B cell (primary cell): ENCODE measurements around the gene ACCS. TPM values are rescaled to one million over a fixed set of nuclear protein-coding genes. Genes with fewer than 3 reads are reported as not detected.
A peak's percentile ranks its signal among the peaks of the same experiment; 100 is the strongest.

ENCODE experiments used
- ATAC-seq: fragments of 200-7000 bp; cut with Tn5 transposase; one replicate; pipeline ENCODE4 v1.10.0; 2021; ENCODE audit warnings: low read depth, mild to moderate bottlenecking, moderate number of reproducible peaks, moderate library complexity
- CTCF ChIA-PET: fragments of 350-600 bp; sonication (Branson Sonifier 250); formaldehyde crosslinking; loops from one replicate; lab custom pipeline; 2021; ENCODE audit warnings: antibody characterized with exemption, inconsistent platforms; lab: Charles Lee
- POLR2A ChIA-PET: fragments of 350-600 bp; sonication (Branson Sonifier 250); formaldehyde crosslinking; loops from one replicate; lab custom pipeline; 2021; ENCODE audit warnings: antibody characterized with exemption; lab: Charles Lee
- DNase-seq: peaks from one replicate; pipeline ENCODE4 v3.0.0; 2013
- H2AFZ ChIP-seq: 2 replicates; pipeline ENCODE4 v1.6.1; 2012; ENCODE audit warnings: mild to moderate bottlenecking, low read depth, low read length; ENCODE audit not compliant: insufficient read depth, poor library complexity, severe bottlenecking
- H3K27ac ChIP-seq, 2 donors: 1 replicate in 1 of 2; 2 replicates in 1 of 2; pipeline ENCODE4 v1.5.1; 2012 to 2013; ENCODE audit warnings: low read length in 2 of 2, mild to moderate bottlenecking in 2 of 2, moderate library complexity in 1 of 2
- H3K27me3 ChIP-seq, 4 experiments: fragments of 200-600 bp in 1 of 4; sonication (generic) in 1 of 4; replicated peaks in 1 of 4; 1 replicate in 2 of 4; 2 replicates in 2 of 4; pipeline versions ENCODE4 v1.6.1 to v1.7.0; 2013 to 2016; ENCODE audit warnings: low read length in 3 of 4, mild to moderate bottlenecking in 2 of 4, mixed read lengths in 1 of 4, moderate library complexity in 1 of 4; ENCODE audit not compliant: insufficient read depth in 4 of 4, control insufficient read depth in 3 of 4; ENCODE audit errors: control extremely low read depth in 1 of 4
- H3K36me3 ChIP-seq, 2 experiments: replicated peaks in 1 of 2; 1 replicate in 1 of 2; 2 replicates in 1 of 2; pipeline versions ENCODE4 v1.6.1 to v1.7.1; 2013; ENCODE audit warnings: low read length in 1 of 2; ENCODE audit not compliant: insufficient read depth in 2 of 2, control insufficient read depth in 1 of 2; ENCODE audit errors: control extremely low read depth in 1 of 2, extremely low read depth in 1 of 2
- H3K4me1 ChIP-seq, 2 donors: fragments of 200-600 bp in 1 of 2; sonication (generic) in 1 of 2; 1 replicate in 1 of 2; 2 replicates in 1 of 2; pipeline versions ENCODE4 v1.5.1 to v1.6.1; 2013 to 2017; ENCODE audit warnings: low read length in 2 of 2; ENCODE audit not compliant: control insufficient read depth in 2 of 2, insufficient read depth in 2 of 2
- H3K4me2 ChIP-seq: replicated peaks from 2 replicates; pipeline ENCODE3; 2012; ENCODE audit warnings: mild to moderate bottlenecking, low read depth, low read length; ENCODE audit not compliant: poor library complexity, severe bottlenecking
- H3K4me3 ChIP-seq, 5 experiments: fragments of 200-600 bp in 1 of 5; sonication (generic) in 1 of 5; 1 replicate in 3 of 5; 2 replicates in 2 of 5; pipeline versions ENCODE4 v1.5.1 to v1.7.0; 2011 to 2016; ENCODE audit warnings: low read length in 4 of 5, mild to moderate bottlenecking in 4 of 5, low read depth in 2 of 5, control low read depth in 1 of 5, moderate library complexity in 1 of 5; ENCODE audit not compliant: insufficient read depth in 1 of 5; ENCODE audit errors: control extremely low read depth in 1 of 5, extremely low read depth in 1 of 5
- H3K79me2 ChIP-seq: fragments of 200-600 bp; sonication (generic); one replicate; pipeline ENCODE4 v1.6.0; 2016; ENCODE audit warnings: low read length; ENCODE audit not compliant: control insufficient read depth, insufficient read depth
- H3K9ac ChIP-seq: fragments of 200-600 bp; sonication (generic); 2 replicates; pipeline ENCODE4 v1.6.1; 2017; ENCODE audit warnings: mild to moderate bottlenecking, low read length, moderate library complexity
- H3K9me3 ChIP-seq, 3 donors: one replicate each; pipeline versions ENCODE4 v1.6.1 to v1.7.1; 2013; ENCODE audit warnings: low read length in 2 of 3; ENCODE audit not compliant: control insufficient read depth in 2 of 3, insufficient read depth in 1 of 3; ENCODE audit errors: control extremely low read depth in 1 of 3
- H4K20me1 ChIP-seq: 2 replicates; pipeline ENCODE4 v1.6.0; 2012; ENCODE audit warnings: mild to moderate bottlenecking, low read length; ENCODE audit not compliant: insufficient read depth, control insufficient read depth, poor library complexity, severe bottlenecking
- H3K27ac Mint-ChIP-seq: one replicate; pipeline ENCODE4 v1.8.0; 2021; ENCODE audit warnings: mixed read lengths
- H3K27me3 Mint-ChIP-seq: one replicate; pipeline ENCODE4 v1.8.0; 2021; ENCODE audit warnings: mixed read lengths
- H3K4me1 Mint-ChIP-seq: one replicate; pipeline ENCODE4 v1.8.0; 2021; ENCODE audit warnings: mixed read lengths
- H3K4me3 Mint-ChIP-seq: one replicate; pipeline ENCODE4 v1.8.0; 2021; ENCODE audit warnings: mixed read lengths
- H3K9me3 Mint-ChIP-seq: one replicate; pipeline ENCODE4 v1.8.0; 2022; ENCODE audit warnings: mixed read lengths; ENCODE audit not compliant: insufficient read depth
- CTCF ChIP-seq: fragments of 200-600 bp; IDR thresholded peaks from one replicate; pipeline ENCODE4 v1.8.0; 2022; ENCODE audit warnings: antibody characterized with exemption, mild to moderate bottlenecking
- EZH2 ChIP-seq: IDR thresholded peaks from 2 replicates; pipeline ENCODE4 v1.6.1; 2012; ENCODE audit warnings: borderline replicate concordance, low read depth, mild to moderate bottlenecking, moderate library complexity, low read length; ENCODE audit not compliant: insufficient read depth, poor library complexity, severe bottlenecking
- WGBS: methylation state at CpG from one replicate; pipeline ENCODE4 v1.1.5; 2013; ENCODE audit warnings: missing lambda C conversion rate; ENCODE audit not compliant: insufficient coverage; 5-methylcytosine and 5-hydroxymethylcytosine counted together
- intact Hi-C: fragments of 100-400 bp; cut with micrococcal nuclease; formaldehyde crosslinking; loops from one replicate; pipeline ENCODE4 v1.10.0; 2022
- polyA plus RNA-seq: library from polyadenylated mRNA; depleted of rRNA; stranded (reverse); fragments of >200 nt; gene quantifications from 2 replicates; pipeline ENCODE4 v1.2.3, GENCODE V29; 2012
- total RNA-seq, 2 donors: library from RNA; stranded (reverse); fragments of 120-200 nt in 1 of 2; gene quantifications; 1 replicate in 1 of 2; 2 replicates in 1 of 2; pipeline versions ENCODE4 v1.2.3 to v1.2.4, GENCODE V29; 2013 to 2022

ACCS gene
- total and polyA plus RNA-seq, 2 donors (not counting 1 experiment from before 2014, with no cell fraction given) = 59.5 to 63.2 TPM

GRCh38 chr11:44065161-44065661, 859 bp upstream of the ACCS start:
- Mint-ChIP-seq H3K4me3 (peak overlapping the region; percentile 97), H3K9me3 (no peaks in the 10 kb centered on the region), H3K4me1 (peaks cover 22% of the 10 kb centered on the region), H3K27me3 (no peaks in the 10 kb centered on the region), H3K27ac (peak overlapping the region; percentile 32)
- ChIA-PET POLR2A (no interaction called here), CTCF (no interaction called here)
- H3K4me1 ChIP-seq = peaks cover 6 to 18% of the 10 kb centered on the region in 2 donors
- H3K4me3 ChIP-seq = peak overlapping the region; percentile 32 to 85 (median 81)
- no peak for DNase-seq
- no peaks in the 10 kb centered on the region for H3K79me2 ChIP-seq
- H3K27me3 ChIP-seq = no peaks in the 10 kb centered on the region
- peak overlapping the region; percentile 93 for H2AFZ ChIP-seq
- 78% methylated on average over 3 of the region's 4 CpGs for WGBS
- no peaks in the 10 kb centered on the region for H3K9me3 ChIP-seq
- H3K27ac ChIP-seq = peak overlapping the region; percentile 71 to 77
- TF ChIP-seq CTCF (no peak), EZH2 (no peak)
- H4K20me1 ChIP-seq = no peaks in the 10 kb centered on the region
- H3K9ac ChIP-seq = peak overlapping the region; percentile 85
- ATAC-seq = no peak
- H3K36me3 ChIP-seq = no peaks in the 10 kb centered on the region
- peak overlapping the region; percentile 91 for H3K4me2 ChIP-seq
- intact Hi-C loops = loop anchor here (10.0 kb wide), 1 partner anchor 750 kb away; the partner anchor contains the start of gene API5

- Histone ChIP-seq H3K27me3 (no peaks in the 10 kb centered on the region), H3K9me3 (no peaks in the 10 kb centered on the region), H4K20me1 (no peaks in the 10 kb centered on the region), H3K36me3 (no peaks in the 10 kb centered on the region), H3K27ac (peak overlapping the region; percentile 47 to 77), H3K4me1 (peaks cover 6 to 18% of the 10 kb centered on the region in 2 donors), H3K9ac (peak overlapping the region; percentile 85), H3K79me2 (no peaks in the 10 kb centered on the region), H2AFZ (peak overlapping the region; percentile 93), H3K4me3 (peak overlapping the region; percentile 11 to 85 (median 81)), H3K4me2 (peak overlapping the region; percentile 91)
- H3K27ac Mint-ChIP-seq = peak overlapping the region; percentile 91
- H3K9me3 Mint-ChIP-seq = no peaks in the 10 kb centered on the region
- ATAC-seq = no peak
- peak overlapping the region; percentile 97 for H3K4me3 Mint-ChIP-seq
- TF ChIP-seq EZH2 = no peak
- TF ChIP-seq CTCF = no peak
- ChIA-PET POLR2A (interaction anchor here (0.6 kb wide), 1 partner anchor 27 kb away, joined by 3 read pairs; no protein-coding TSS in a partner anchor), CTCF (interaction anchor here (1.0 to 4.0 kb wide), 3 partner anchors 12 to 27 kb away, joined by 3 to 31 read pairs (median 6); partner anchors contain the start of gene EXT2)
- no peaks in the 10 kb centered on the region for H3K27me3 Mint-ChIP-seq
- intact Hi-C loops = loop anchor here (1.0 to 10.0 kb wide), 5 partner anchors 28 to 1288 kb away; partner anchors contain the start of genes API5, HSD17B12 and TTC17
- 35% methylated on average over 7 of the region's 10 CpGs for WGBS
- peaks cover 22% of the 10 kb centered on the region for H3K4me1 Mint-ChIP-seq
- no peak for DNase-seq
Measured at GRCh38 chr11:44066732-44067141, 667 bp downstream of the ACCS start.
